ENCODE data around the gene PRKN. TPM values are rescaled to one million over a fixed set of nuclear protein-coding genes. Genes with fewer than 3 reads are reported as not detected.
A peak's percentile ranks its signal among the peaks of the same experiment; 100 is the strongest.

PRKN gene
- total RNA-seq, 1 experiment from 2014 or later = not detected

DNA sequence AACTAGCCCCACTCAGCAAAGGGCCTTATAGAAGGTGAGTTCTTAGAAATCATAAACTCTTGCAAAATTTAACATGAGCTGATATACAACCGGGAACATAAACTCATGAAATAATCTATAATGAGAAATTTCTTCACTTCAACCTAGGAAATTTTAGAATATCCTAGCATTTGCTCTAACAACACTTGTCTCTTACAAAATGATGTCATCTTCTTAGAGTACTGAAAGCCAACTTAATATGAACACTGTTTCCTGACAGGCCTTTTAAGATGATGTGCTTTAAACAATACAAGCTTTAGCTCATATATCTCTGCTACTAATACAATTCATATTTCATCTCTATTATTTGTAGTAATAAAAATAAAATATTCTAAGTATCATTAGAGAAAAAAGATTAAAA is 1.1 kb upstream of the PRKN start:
- no TSS peak for BruUV-seq (replicated peaks)
- no peak overlapping the region for H3K27ac ChIP-seq
- TF ChIP-seq EZH2 (IDR thresholded peaks at IDR 0.05; ENCODE audit: low read depth) = no peak
- TF ChIP-seq, protein P1, sequence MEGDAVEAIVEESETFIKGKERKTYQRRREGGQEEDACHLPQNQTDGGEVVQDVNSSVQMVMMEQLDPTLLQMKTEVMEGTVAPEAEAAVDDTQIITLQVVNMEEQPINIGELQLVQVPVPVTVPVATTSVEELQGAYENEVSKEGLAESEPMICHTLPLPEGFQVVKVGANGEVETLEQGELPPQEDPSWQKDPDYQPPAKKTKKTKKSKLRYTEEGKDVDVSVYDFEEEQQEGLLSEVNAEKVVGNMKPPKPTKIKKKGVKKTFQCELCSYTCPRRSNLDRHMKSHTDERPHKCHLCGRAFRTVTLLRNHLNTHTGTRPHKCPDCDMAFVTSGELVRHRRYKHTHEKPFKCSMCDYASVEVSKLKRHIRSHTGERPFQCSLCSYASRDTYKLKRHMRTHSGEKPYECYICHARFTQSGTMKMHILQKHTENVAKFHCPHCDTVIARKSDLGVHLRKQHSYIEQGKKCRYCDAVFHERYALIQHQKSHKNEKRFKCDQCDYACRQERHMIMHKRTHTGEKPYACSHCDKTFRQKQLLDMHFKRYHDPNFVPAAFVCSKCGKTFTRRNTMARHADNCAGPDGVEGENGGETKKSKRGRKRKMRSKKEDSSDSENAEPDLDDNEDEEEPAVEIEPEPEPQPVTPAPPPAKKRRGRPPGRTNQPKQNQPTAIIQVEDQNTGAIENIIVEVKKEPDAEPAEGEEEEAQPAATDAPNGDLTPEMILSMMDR (conservative IDR thresholded peaks at IDR 0.05) = no peak
- no peak overlapping the region for H3K4me3 ChIP-seq
- H3K79me2 ChIP-seq (ENCODE audit: low read depth) = no peaks in the 10 kb centered on the region
- H3K9me2 ChIP-seq (ENCODE audit: insufficient read depth) = no peaks in the 10 kb centered on the region
- ChIA-PET POLR2A (ENCODE audit: unreplicated experiment) (no interaction called here), CTCF (no interaction called here)
- no peak for DNase-seq
- intact Hi-C loops (cut with micrococcal nuclease; ENCODE audit: unreplicated experiment) = no loop called here
- H3K36me3 ChIP-seq (ENCODE audit: low read depth) = no peaks in the 10 kb centered on the region
- H2AFZ ChIP-seq = no peak overlapping the region
- H3K27me3 ChIP-seq (ENCODE audit: insufficient read depth, low read depth) = no peaks in the 10 kb centered on the region
- H3K4me1 ChIP-seq (replicated peaks; ENCODE audit: insufficient read depth) = 0 out of 2 replicates have a peak, but pooled peaks cover 5% of the 10 kb centered on the region
- no peaks in the 10 kb centered on the region for H4K20me1 ChIP-seq (ENCODE audit: insufficient read depth)
- no peak overlapping the region for H3K4me2 ChIP-seq
- H3K9me3 ChIP-seq (ENCODE audit: insufficient read depth, low read depth) = no peaks in the 10 kb centered on the region
- no peaks in the 10 kb centered on the region for H3F3A ChIP-seq (ENCODE audit: insufficient read depth, low read depth)

DNA sequence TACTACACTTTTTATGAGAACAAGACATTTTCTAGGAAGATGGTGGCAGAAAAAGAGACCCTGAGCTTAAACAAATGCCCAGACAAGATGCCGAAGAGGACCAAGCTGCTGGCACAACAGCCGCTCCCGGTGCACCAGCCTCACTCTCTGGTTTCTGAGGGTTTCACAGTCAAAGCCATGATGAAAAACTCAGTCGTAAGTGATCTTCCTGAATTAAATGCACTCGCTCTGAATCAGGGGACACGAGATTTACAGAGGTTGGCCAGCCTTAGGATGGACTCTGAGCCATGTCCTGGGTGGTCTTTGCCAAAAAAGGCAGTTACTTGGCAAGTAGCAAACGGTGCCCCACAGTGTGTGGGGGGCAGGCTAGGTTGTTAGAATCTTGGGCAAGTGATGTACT is 631 bp upstream of the PRKN start:
- Histone ChIP-seq H3K79me2 (ENCODE audit: low read depth) (no peaks in the 10 kb centered on the region), H3K4me1 (replicated peaks; ENCODE audit: insufficient read depth) (0 out of 2 replicates have a peak, but pooled peaks cover 5% of the 10 kb centered on the region), H3K36me3 (ENCODE audit: low read depth) (no peaks in the 10 kb centered on the region), H4K20me1 (ENCODE audit: insufficient read depth) (no peaks in the 10 kb centered on the region), H3F3A (ENCODE audit: insufficient read depth, low read depth) (no peaks in the 10 kb centered on the region), H3K4me2 (peak overlapping the region; percentile 77), H3K27ac (no peak overlapping the region), H3K4me3 (peak overlapping the region; percentile 35; the same call in 1 of the 2 replicates), H3K9me2 (ENCODE audit: insufficient read depth) (no peaks in the 10 kb centered on the region), H3K27me3 (ENCODE audit: insufficient read depth, low read depth) (no peaks in the 10 kb centered on the region), H2AFZ (peak overlapping the region; percentile 48; the same call in 1 of the 2 replicates), H3K9me3 (ENCODE audit: insufficient read depth, low read depth) (no peaks in the 10 kb centered on the region)
- ChIA-PET CTCF (no interaction called here), POLR2A (ENCODE audit: unreplicated experiment) (no interaction called here)
- no peak for TF ChIP-seq EZH2 (IDR thresholded peaks at IDR 0.05; ENCODE audit: low read depth)
- TF ChIP-seq, protein P1 (conservative IDR thresholded peaks at IDR 0.05) = no peak
- BruUV-seq (replicated peaks) = no TSS peak
- DNase-seq = no peak
- intact Hi-C loops (cut with micrococcal nuclease; ENCODE audit: unreplicated experiment) = no loop called here

DNA sequence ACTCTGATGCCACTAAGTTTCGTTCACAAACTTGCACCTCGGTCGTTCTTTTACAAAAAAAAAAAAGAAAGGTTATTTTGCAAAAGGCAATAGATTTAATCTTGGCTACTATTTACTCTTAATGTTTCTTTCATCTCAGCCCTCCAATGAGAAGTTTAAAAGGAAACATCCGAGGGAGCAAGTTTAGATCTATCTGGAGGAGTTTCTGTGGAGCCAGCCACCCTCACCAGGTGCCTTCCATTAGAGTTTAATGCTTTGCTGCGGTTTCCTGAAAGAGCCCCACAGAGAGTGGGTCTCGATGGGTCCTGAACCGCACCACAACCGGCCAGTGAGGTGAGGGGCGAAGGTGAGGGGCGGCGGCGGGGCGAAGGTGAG is 632 bp downstream of the PRKN start:
- no peak for TF ChIP-seq EZH2 (IDR thresholded peaks at IDR 0.05; ENCODE audit: low read depth)
- TF ChIP-seq, protein P1 (conservative IDR thresholded peaks at IDR 0.05) = no peak
- ChIA-PET POLR2A (ENCODE audit: unreplicated experiment) (no interaction called here), CTCF (no interaction called here)
- Histone ChIP-seq H2AFZ (peak overlapping the region; percentile 81), H3K4me2 (peak overlapping the region; percentile 77), H3K9me3 (ENCODE audit: insufficient read depth, low read depth) (no peaks in the 10 kb centered on the region), H3K36me3 (ENCODE audit: low read depth) (no peaks in the 10 kb centered on the region), H3K9me2 (ENCODE audit: insufficient read depth) (no peaks in the 10 kb centered on the region), H3K4me1 (replicated peaks; ENCODE audit: insufficient read depth) (0 out of 2 replicates have a peak, but pooled peaks cover 5% of the 10 kb centered on the region), H3K27me3 (ENCODE audit: insufficient read depth, low read depth) (no peaks in the 10 kb centered on the region), H3F3A (ENCODE audit: insufficient read depth, low read depth) (no peaks in the 10 kb centered on the region), H3K79me2 (ENCODE audit: low read depth) (no peaks in the 10 kb centered on the region), H3K4me3 (peak overlapping the region; percentile 68), H3K27ac (no peak overlapping the region), H4K20me1 (ENCODE audit: insufficient read depth) (no peaks in the 10 kb centered on the region)
- no TSS peak for BruUV-seq (replicated peaks)
- no peak for DNase-seq
- intact Hi-C loops (cut with micrococcal nuclease; ENCODE audit: unreplicated experiment) = no loop called here
